Peyer's patch (tissue), 4 donors: ENCODE results near the gene UGT2A3.

Experiments
- CTCF ChIP-seq, 6 experiments: fragments of 450-650 bp in 4 of 6; fragments of 200-600 bp in 2 of 6; sonication (generic) in 1 of 6; IDR thresholded peaks; one replicate each; pipeline ENCODE4 v1.5.1; 2017 to 2019; ENCODE audit warnings: antibody characterized with exemption in 6 of 6, mild to moderate bottlenecking in 3 of 6, moderate library complexity in 1 of 6
- POLR2A ChIP-seq, 2 donors: fragments of 450-650 bp; IDR thresholded peaks; one replicate each; pipeline ENCODE4 v1.5.1; 2017; ENCODE audit warnings: antibody characterized with exemption in 2 of 2, mild to moderate bottlenecking in 2 of 2, moderate library complexity in 2 of 2

DNA sequence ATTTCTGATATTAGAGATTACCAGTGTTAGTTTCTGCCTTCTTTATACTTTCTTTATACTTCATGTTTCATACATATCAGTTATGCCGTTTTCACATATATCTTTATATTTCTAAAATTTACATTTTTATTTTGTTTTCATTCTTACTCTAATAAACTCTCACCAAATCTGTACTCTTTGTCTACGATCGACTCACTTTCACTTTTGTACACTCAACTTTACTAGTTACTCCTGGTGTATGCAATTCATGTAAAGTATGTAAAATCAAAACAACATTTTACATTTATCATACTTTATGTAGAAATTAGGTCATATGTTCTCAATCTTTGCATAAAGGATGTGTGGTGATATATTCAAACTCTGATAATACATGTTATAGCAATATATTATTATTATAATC, 59.9 kb downstream of the UGT2A3 start:
- TF ChIP-seq CTCF (IDR thresholded peaks at IDR 0.05) (no peak), POLR2A (IDR thresholded peaks at IDR 0.05) (no peak)
